ENCODE measurements around the gene SMAD3. TPM values are rescaled to one million over a fixed set of nuclear protein-coding genes. Genes with fewer than 3 reads are reported as not detected.

SMAD3 gene
- total and polyA plus RNA-seq, 2 donors (not counting 1 experiment from before 2014, with no cell fraction given) = 55.9 to 163 TPM

GRCh38 chr15:67080900-67081431 is 15.6 kb downstream of the SMAD3 start:
- intact Hi-C loops (cut with micrococcal nuclease) = loop anchor here (1.0 to 10.0 kb wide), 7 partner anchors 12 to 704 kb away; partner anchors contain the start of genes AAGAB, IQCH and SMAD3
- Histone ChIP-seq H3K4me3 (ENCODE audit: control extremely low read depth in 1 of 5, extremely low read depth in 1 of 5, insufficient read depth in 1 of 5, low read depth in 2 of 5, low read length in 4 of 5) (peak overlapping the region in 4 of 5 experiments; percentile 18 to 63 (median 30)), H3K4me2 (replicated peaks; ENCODE audit: low read depth, low read length, poor library complexity, severe bottlenecking) (peak overlapping the region; percentile 86), H3K9me3 (ENCODE audit: control extremely low read depth in 1 of 3, control insufficient read depth in 2 of 3, insufficient read depth in 1 of 3, low read length in 2 of 3) (peaks cover 0 to 8% (median 0%) of the 10 kb centered on the region in 3 donors), H3K36me3 (replicated peaks in 1 of 2; ENCODE audit: control extremely low read depth in 1 of 2, control insufficient read depth in 1 of 2, extremely low read depth in 1 of 2, insufficient read depth in 2 of 2, low read length in 1 of 2) (no peaks in the 10 kb centered on the region), H3K4me1 (ENCODE audit: control insufficient read depth in 2 of 2, insufficient read depth in 2 of 2, low read length in 2 of 2) (peaks cover 96 to 100% of the 10 kb centered on the region in 2 donors), H3K79me2 (ENCODE audit: control insufficient read depth, insufficient read depth, low read length) (peaks cover 92% of the 10 kb centered on the region), H2AFZ (ENCODE audit: insufficient read depth, low read depth, low read length, poor library complexity, severe bottlenecking) (no peak overlapping the region), H3K27ac (ENCODE audit: low read length in 2 of 2) (peak overlapping the region; percentile 92 to 97), H3K27me3 (replicated peaks in 1 of 4; ENCODE audit: control extremely low read depth in 1 of 4, control insufficient read depth in 3 of 4, insufficient read depth in 4 of 4, low read length in 3 of 4) (no peaks in the 10 kb centered on the region), H3K9ac (ENCODE audit: low read length) (peak overlapping the region; percentile 59), H4K20me1 (ENCODE audit: control insufficient read depth, insufficient read depth, low read length, poor library complexity, severe bottlenecking) (no peaks in the 10 kb centered on the region)
- ChIA-PET CTCF (interaction anchor here (0.7 to 10.8 kb wide), 18 partner anchors 8 to 173 kb away, joined by 3 to 109 read pairs (median 5); partner anchors contain the start of gene SMAD3), POLR2A (interaction anchor here (0.9 to 6.6 kb wide), 12 partner anchors 10 to 101 kb away, joined by 3 to 54 read pairs (median 4); partner anchors contain the start of gene SMAD3)
- no peaks in the 10 kb centered on the region for H3K27me3 Mint-ChIP-seq
- WGBS (ENCODE audit: insufficient coverage) = 0% methylated on average over 7 of the region's 10 CpGs
- H3K4me3 Mint-ChIP-seq = peak overlapping the region; percentile 87
- H3K9me3 Mint-ChIP-seq (ENCODE audit: insufficient read depth) = no peaks in the 10 kb centered on the region
- H3K27ac Mint-ChIP-seq = peak overlapping the region; percentile 97
- peak; percentile 71 for ATAC-seq (ENCODE audit: low read depth)
- DNase-seq = peak; percentile 96
- peaks cover 97% of the 10 kb centered on the region for H3K4me1 Mint-ChIP-seq
- no peak for TF ChIP-seq EZH2 (IDR thresholded peaks at IDR 0.05; ENCODE audit: borderline replicate concordance, insufficient read depth, low read depth, low read length, poor library complexity, severe bottlenecking)
- peak; percentile 61 for TF ChIP-seq CTCF (IDR thresholded peaks at IDR 0.05)
